Measurements from ENCODE around the gene ANTXR1. TPM values are rescaled to one million over a fixed set of nuclear protein-coding genes. Genes with fewer than 3 reads are reported as not detected.

Gene ANTXR1
- total and polyA plus RNA-seq, 2 of the 8 experiments (the other 6 are each of a cell fraction or from before 2014, with no cell fraction given) = 15.8 to 44.3 TPM

- POLR2A ChIA-PET (ENCODE audit: partially characterized antibody) = interaction anchor here (1.6 kb wide), 1 partner anchor 11 kb away, joined by 3 read pairs; no protein-coding TSS in a partner anchor
- TF ChIP-seq CHD1 (IDR thresholded peaks at IDR 0.05; ENCODE audit: low read depth, low read length) (no peak), SP2 (IDR thresholded peaks at IDR 0.05; ENCODE audit: low read length) (no peak), RFX5 (IDR thresholded peaks at IDR 0.05; ENCODE audit: borderline replicate concordance, low read depth, low read length) (no peak), JUND (IDR thresholded peaks at IDR 0.05; ENCODE audit: low read length) (no peak), RAD21 (IDR thresholded peaks at IDR 0.05 in 1 of 2, conservative IDR thresholded peaks at IDR 0.05 in 1 of 2; ENCODE audit: low read depth in 2 of 2, low read length in 2 of 2) (no peak), PHF8 (conservative IDR thresholded peaks at IDR 0.05; ENCODE audit: low read depth, low read length) (no peak), YY1 (IDR thresholded peaks at IDR 0.05; ENCODE audit: low read depth, low read length) (no peak), NANOG (IDR thresholded peaks at IDR 0.05; ENCODE audit: insufficient read depth, low read depth, low read length, poor library complexity, severe bottlenecking) (no peak), SIX5 (IDR thresholded peaks at IDR 0.05; ENCODE audit: low read depth, low read length) (no peak), TBP (IDR thresholded peaks at IDR 0.05; ENCODE audit: low read depth, low read length) (no peak), CTBP2 (IDR thresholded peaks at IDR 0.05; ENCODE audit: borderline replicate concordance, insufficient read depth, insufficient read length, low read length) (no peak)
Observed at GRCh38 chr2:69175790-69176715, 163.1 kb downstream of the ANTXR1 start.

More at GRCh38 chr2:69175790-69176715, 163.1 kb downstream of the ANTXR1 start:
- H4K5ac ChIP-seq (ENCODE audit: insufficient read length, low read depth, low read length) = no peak overlapping the region
- H2AK5ac ChIP-seq (ENCODE audit: low read depth, low read length) = no peak overlapping the region
- H3K4me2 ChIP-seq (ENCODE audit: insufficient read depth in 1 of 2, low read depth in 2 of 2, low read length in 2 of 2) = no peak overlapping the region
- H3K27me3 ChIP-seq (replicated peaks in 1 of 4; ENCODE audit: control insufficient read depth in 3 of 4, extremely low read depth in 1 of 4, insufficient read depth in 3 of 4, low read length in 3 of 4) = no peaks in the 10 kb centered on the region
- no peak overlapping the region for H3K4ac ChIP-seq (replicated peaks; ENCODE audit: insufficient read length, low read depth, low read length)
- H2BK5ac ChIP-seq (ENCODE audit: low read depth, low read length) = no peak overlapping the region
- no peak overlapping the region for H3K23ac ChIP-seq (ENCODE audit: insufficient read length)
- no peak for FAIRE-seq
- H3K18ac ChIP-seq (ENCODE audit: extremely low read depth, low read length) = no peak overlapping the region
- H3K36me3 ChIP-seq (ENCODE audit: control insufficient read depth in 2 of 4, insufficient read depth in 4 of 4, low read length in 3 of 4) = no peaks in the 10 kb centered on the region
- DNase-seq (ENCODE audit: low read depth in 1 of 2, low spot score in 2 of 2) = no peak
- H4K20me1 ChIP-seq (replicated peaks in 1 of 2; ENCODE audit: control insufficient read depth in 1 of 2, insufficient read depth in 2 of 2, low read length in 2 of 2) = no peaks in the 10 kb centered on the region
- no peak overlapping the region for H2BK20ac ChIP-seq (ENCODE audit: low read length)
- H3K9me3 ChIP-seq (ENCODE audit: insufficient read depth in 2 of 2, low read depth in 1 of 2, low read length in 1 of 2) = no peaks in the 10 kb centered on the region
- H3K79me2 ChIP-seq (ENCODE audit: control insufficient read depth in 1 of 2, insufficient read depth in 2 of 2, low read length in 2 of 2) = no peaks in the 10 kb centered on the region
- H2AFZ ChIP-seq (ENCODE audit: low read length) = no peak overlapping the region
- H3K23me2 ChIP-seq (ENCODE audit: low read depth, low read length) = no peaks in the 10 kb centered on the region
- CTCF ChIA-PET (ENCODE audit: partially characterized antibody) = interaction anchor here (0.8 to 3.1 kb wide), 5 partner anchors 11 to 130 kb away, joined by 3 to 15 read pairs (median 5); no protein-coding TSS in a partner anchor
- no peak overlapping the region for H2BK12ac ChIP-seq (ENCODE audit: low read depth, low read length)
- H3K4me1 ChIP-seq (replicated peaks in 1 of 4; ENCODE audit: control insufficient read depth in 3 of 4, insufficient read depth in 4 of 4, low read length in 3 of 4) = peaks cover 8 to 21% (median 14%) of the 10 kb centered on the region in 4 experiments
- H3K4me3 ChIP-seq (ENCODE audit: extremely low read depth in 1 of 4, insufficient read depth in 2 of 4, low read depth in 3 of 4, low read length in 4 of 4) = no peak overlapping the region
- 85% methylated on average over 7 of the region's 7 CpGs; no CpG with 5 or more reads in 1 of the 2 experiments for WGBS, 2 experiments (ENCODE audit: extremely low coverage in 1 of 2, insufficient coverage in 1 of 2, insufficient read length in 1 of 2, insufficient replicate concordance in 2 of 2, low coverage in 1 of 2, low lambda C conversion rate in 2 of 2, missing lambda C conversion rate in 1 of 2)
- no peak overlapping the region for H2BK120ac ChIP-seq (replicated peaks; ENCODE audit: low read depth, low read length)
- no peaks in the 10 kb centered on the region for H3K79me1 ChIP-seq (ENCODE audit: low read depth, low read length)
- H3K56ac ChIP-seq (replicated peaks; ENCODE audit: insufficient read length, low read depth, low read length) = no peak overlapping the region
- H2BK15ac ChIP-seq (ENCODE audit: low read length) = no peak overlapping the region
- H3K14ac ChIP-seq (ENCODE audit: insufficient read length) = no peak overlapping the region
- no peak overlapping the region for H3K9ac ChIP-seq (replicated peaks in 1 of 4; ENCODE audit: extremely low read depth in 1 of 4, low read depth in 3 of 4, low read length in 3 of 4)
- H3K27ac ChIP-seq (ENCODE audit: low read depth, low read length) = no peak overlapping the region
- H4K8ac ChIP-seq (ENCODE audit: extremely low read depth, insufficient read depth, low read length) = no peak overlapping the region
- H4K91ac ChIP-seq (replicated peaks; ENCODE audit: insufficient read length, low read length) = no peak overlapping the region

Measured in H1 (cell line).